IMR-90 (cell line): ENCODE measurements around the gene AASS. TPM values are rescaled to one million over a fixed set of nuclear protein-coding genes. Genes with fewer than 3 reads are reported as not detected.

Source experiments
- microRNA-seq, 2 experiments: library from miRNA; stranded (forward) in 1 of 2; unstranded in 1 of 2; fragments of 10-50 nt in 1 of 2; fragments of <30 nt in 1 of 2; gene quantifications in 1 of 2; microRNA quantifications in 1 of 2; one replicate each; pipeline versions ENCODE3 to v1.1.0; 2013 to 2020; ENCODE audit not compliant: insufficient read depth in 1 of 2, insufficient read length in 1 of 2, unreplicated experiment in 1 of 2
- polyA plus RNA-seq, 3 experiments: library from polyadenylated mRNA; depleted of rRNA; stranded (reverse); fragments of >200 nt; gene quantifications; 2 replicates each; pipeline ENCODE4 v1.2.3, GENCODE V29; 2012; ENCODE audit warnings: low replicate concordance in 1 of 3
- small RNA-seq, 5 experiments: library from RNA; depleted of rRNA; stranded (forward); fragments of <200 nt; gene quantifications; one replicate each; pipeline ENCODE3, GENCODE V24; 2012
- total RNA-seq: library from RNA; depleted of rRNA; stranded (reverse); fragments of >200 nt; gene quantifications from 2 replicates; pipeline ENCODE4 v1.2.3, GENCODE V29; 2012; rRNA removed

The AASS gene
- total and polyA plus RNA-seq, 2 of the 4 experiments (the other 2 are of a cell fraction) = 6.1 to 12.9 TPM

Small RNA genes lying within 50 kb of the gene (microRNA-seq; reads per million reads assigned to microRNA genes)
- not detected for gene RNU7-154P (ENCODE audit: insufficient read depth, insufficient read length)

Small RNA genes lying within 50 kb of the gene (small RNA-seq; reads per million reads assigned to genes)
- gene RNU7-154P = 0 reads per million in 5 experiments

Other genes with a start within 250 kb of the AASS start
- gene FEZF1, start 160.5 kb upstream of the AASS start, total RNA-seq = not detected in 2 replicates
- not detected in 2 replicates for gene FEZF1, start 160.5 kb upstream of the AASS start, polyA plus RNA-seq (2012; rRNA removed)